Glomerular endothelial cell (primary cell): ENCODE measurements around the gene UROD. TPM values are rescaled to one million over a fixed set of nuclear protein-coding genes. Genes with fewer than 3 reads are reported as not detected.
"Not testable (repeated sequence)": the region's sequence is repeated elsewhere in the genome, so short reads cannot be mapped to it uniquely, and the experiment has no call there.

Experiments used
- DNase-seq: peaks from one replicate; pipeline ENCODE4 v3.0.0-alpha.2; 2011; ENCODE audit warnings: low read depth, low spot score; ENCODE audit errors: extremely low read depth
- total RNA-seq: library from RNA; depleted of rRNA; stranded (reverse); fragments of >200 nt; gene quantifications from 2 replicates; pipeline ENCODE4 v1.2.3, GENCODE V29; 2015

Gene UROD
- total RNA-seq, 1 donor from 2014 or later = 101 TPM

DNA sequence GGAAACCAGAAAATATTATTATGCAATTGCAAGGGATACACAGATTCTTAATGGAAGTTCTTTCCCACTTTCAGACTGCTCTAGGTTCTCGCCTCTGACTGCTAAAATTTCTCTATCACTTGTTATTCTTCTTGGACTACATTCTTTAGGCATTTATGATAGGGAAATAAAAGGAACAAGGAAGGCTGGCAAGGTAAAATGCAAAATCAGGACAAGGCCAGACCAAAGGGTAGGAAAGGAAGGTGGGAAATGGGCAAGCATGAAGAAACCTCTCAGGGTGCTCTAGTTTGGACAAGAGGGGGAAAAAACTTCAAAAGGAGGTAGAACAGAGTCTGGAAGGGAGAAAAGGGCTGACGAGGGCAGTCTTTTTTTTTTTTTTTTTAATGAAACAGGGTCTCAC, 26.2 kb downstream of the UROD start:
- no peak for DNase-seq

DNA sequence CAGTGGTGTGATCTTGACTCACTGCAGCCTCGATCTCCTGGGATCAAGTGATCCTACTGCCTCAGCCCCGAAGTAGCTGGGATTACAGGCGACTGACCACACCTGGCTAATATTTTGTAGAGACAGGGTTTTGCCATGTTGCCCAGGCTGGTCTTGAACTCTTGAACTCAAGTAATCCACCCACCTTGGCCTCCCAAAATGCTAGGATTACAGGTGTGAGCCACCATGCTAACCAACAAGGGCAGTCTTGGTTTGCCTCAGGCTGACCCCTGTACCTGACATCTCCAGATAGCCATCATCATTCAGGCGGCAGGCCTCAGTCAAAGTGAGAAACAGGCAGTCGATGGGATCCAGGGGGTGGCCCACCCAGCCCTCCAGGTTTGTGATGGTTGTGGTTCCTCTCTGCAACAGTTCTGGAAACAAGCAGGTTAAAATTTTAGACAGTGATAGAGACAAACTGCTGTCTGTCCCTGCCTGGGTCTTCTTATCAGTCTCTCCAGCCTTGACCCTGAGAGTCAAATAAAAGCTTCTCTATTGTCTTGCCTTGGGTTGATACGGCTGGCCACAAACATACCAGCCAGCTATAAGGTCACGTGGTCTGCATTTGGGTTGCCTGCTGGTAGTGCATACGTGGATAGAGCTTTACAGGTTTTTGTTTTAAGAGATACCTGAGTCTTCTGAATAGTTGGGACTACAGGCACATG, 26.8 kb downstream of the UROD start:
- no peak for DNase-seq

DNA sequence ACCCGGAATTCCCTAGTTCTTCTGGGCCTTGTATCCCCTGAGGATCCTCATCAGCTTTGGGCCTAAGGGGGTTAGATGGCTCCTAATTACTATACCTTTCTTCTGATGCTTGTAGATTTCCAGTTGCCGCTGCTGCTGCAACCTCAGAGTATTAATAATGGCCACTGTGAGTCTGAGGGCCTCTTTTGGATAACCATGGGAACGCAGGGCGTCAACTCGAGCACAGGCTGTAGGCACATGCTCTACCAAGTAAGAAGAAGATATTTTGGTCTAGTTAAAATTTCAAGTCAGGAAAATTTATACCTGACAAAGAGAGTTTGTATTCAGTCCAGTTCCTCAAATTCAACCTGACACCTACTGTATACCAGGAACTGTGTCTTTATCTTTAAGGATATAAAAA, 28.2 kb downstream of the UROD start:
- no peak for DNase-seq

DNA sequence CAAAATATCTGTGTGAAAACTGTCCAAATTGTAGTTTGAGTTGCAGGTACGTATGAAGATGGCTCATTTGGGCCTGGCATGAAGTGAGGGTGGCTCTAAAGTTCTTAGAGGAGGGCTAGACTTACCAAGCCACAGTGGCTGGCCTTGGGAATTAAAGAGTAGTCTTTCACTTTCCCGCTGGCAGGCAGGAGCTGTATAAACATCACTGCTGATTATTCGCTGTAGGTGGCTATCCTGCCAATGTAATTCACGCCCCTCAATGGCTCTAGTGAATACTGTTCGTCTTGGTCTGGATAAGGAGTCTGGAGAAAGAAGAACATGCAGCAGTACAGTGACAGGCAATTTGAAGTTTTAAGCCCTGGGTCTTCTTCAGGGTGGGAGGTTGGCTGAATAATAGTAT, 31.0 kb downstream of the UROD start:
- DNase-seq = no peak

DNA sequence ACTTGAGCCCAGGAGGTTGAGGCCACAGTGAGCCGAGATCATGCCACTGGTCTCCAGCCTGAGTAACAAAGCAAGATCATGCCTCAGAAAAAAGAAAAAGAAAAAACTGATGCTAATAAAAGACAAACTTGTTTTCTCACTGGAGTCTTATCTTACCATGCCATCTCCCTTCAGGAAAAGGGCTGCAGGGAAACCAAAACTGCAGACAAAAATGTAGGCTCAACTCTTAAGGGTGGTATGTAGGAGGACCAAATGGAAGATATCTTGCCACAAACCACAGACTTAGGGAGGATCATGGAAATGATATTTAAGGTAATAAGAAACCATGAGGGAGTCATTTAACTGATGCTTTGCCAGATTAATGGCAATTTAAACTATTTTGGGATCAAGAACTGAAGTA, 32.9 kb downstream of the UROD start:
- no peak for DNase-seq

DNA sequence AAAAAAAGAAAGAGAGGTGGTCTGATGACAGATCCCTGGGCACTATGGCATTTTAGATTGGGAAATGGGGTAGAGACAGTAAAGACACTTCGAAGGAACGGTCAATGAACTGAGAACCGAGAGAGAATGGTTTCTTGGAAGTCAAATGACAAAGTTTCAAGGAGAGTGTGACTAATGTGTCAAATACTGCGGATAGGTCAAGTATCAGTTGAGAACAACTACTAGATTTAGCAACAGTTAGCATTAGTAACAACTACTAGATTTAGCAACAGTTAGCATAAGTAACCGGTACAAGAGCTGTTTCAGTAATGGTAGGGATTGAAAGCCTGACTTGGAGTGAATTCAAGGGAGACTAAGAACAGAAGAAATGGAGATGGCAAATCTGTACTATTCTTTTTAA, 35.0 kb downstream of the UROD start:
- DNase-seq = no peak

DNA sequence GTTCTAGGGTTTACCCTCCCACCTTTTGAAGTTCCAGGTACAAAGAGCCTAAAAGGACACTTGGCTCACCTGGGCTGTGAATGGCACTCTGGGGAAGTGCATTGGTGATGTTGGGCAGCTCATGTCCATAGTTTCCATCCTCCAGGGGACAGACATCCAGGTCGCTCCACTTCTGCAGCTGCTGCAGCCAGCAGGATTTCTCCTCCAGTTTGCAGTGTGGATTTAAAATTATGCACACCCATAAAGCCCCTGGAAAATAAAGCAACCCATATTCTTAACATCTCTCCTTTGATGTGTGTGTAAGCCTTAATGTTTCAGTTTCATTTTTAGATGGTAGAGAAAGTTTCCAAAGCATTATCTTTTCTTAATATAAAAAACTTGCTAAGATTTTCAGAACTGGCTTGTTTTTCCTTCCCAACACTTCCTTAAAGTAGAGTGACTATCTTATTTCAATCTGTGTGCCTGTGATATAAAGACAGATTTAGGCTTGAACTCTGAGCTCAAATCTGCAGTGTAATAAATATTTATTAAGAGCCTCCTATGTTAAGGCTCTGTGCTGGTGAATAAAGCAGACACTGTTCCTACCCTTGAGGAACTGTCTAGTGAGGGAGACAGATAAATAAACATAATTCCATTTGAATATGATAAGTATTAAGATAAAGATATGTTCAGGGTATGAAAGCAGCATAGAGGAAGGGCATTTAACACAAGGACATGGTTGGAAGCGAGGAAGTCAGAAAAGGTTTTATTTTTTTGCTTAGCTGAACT, 39.1 kb downstream of the UROD start:
- DNase-seq = no peak

DNA sequence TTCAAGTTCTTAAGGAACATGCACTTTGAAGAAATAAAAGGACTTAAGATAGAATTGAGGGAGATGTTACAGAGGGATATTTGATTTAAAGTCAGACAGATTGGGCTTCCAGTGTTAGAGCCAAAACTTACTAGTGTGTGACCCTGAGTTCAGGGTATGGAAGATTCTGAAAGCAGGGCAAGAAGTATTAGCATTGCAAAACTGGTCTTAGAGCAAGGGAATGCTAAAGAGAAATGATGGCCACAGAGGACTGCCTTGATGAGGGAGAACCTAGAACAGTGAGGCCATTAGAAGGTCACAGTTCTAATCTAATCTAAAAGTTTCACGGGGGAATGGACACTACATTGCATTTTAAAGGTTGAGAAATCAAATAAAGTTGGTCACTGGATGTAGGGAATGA, 45.5 kb downstream of the UROD start:
- DNase-seq = no peak

DNA sequence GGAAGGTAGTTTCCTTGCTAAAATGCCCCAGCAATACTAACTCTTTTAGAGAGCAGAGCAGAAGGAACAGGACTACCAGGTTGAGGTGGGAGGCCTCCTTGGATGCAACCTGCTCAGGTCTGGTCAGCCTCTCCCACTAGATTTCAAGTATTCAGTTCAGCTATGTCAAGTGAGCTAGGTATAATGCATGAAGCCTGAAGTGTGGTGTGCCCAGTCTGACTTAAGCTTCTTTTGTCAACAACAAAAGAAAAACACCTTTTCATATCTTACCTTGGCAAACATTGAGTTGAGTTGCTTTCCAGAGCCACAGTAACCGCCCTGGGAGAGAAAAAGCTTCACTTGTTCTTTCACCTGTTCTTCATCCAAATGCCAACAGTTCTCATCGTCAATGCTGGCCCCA, 47.8 kb downstream of the UROD start:
- no peak for DNase-seq

DNA sequence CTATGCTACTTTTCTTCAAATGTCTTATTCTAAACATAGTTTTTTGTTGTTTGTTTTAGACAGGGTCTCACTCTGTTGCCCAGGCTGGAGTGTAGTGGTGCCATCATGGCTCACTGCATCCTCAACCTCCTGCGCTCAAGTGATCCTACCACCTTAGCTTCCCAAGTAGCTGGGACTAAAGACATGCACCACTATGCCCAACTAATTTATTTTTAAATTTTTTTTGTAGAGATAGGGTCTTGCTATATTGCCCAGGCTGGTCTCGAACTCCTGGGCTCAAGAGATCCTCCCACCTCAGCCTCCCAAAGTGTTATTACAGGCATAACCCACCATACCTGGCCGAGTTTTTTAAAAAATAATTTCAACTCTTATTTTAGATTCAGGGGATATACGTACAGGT, 50.4 kb downstream of the UROD start:
- DNase-seq = not testable (repeated sequence)

DNA sequence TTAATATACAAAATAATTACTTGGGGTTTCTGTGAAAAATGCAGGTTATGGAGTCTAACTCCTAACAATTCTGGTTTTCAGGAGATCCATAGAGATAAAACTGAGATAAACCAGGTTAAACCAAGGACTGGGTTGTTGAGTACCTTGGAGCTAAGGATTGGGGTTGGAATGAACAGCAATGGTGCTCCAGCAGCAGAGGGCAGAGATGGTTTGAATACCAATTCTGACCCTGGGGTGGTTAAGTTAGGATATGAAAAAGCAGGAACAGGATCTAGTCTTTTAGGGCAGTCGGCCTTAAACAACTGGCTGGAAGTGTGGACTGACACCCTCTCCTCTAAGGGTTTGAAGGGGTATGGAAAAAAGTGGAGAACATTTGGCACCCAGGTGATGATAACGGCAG, 53.0 kb downstream of the UROD start:
- DNase-seq = no peak

Other genes with a start within 250 kb of the UROD start
- gene RPS8, start 236.7 kb upstream of the UROD start, total RNA-seq = 1,433 and 2,325 TPM in 2 replicates
- not detected in 2 replicates for gene BEST4, start 224.1 kb upstream of the UROD start, total RNA-seq
- 49.1 and 56.1 TPM in 2 replicates for gene PLK3, start 211.9 kb upstream of the UROD start, total RNA-seq
- 0.29 and 1.4 TPM in 2 replicates for gene DYNLT4, start 204.9 kb upstream of the UROD start, total RNA-seq
- 8.8 and 17.9 TPM in 2 replicates for gene BTBD19, start 203.7 kb upstream of the UROD start, total RNA-seq
- gene PTCH2, start 169.0 kb upstream of the UROD start, total RNA-seq = 0.19 and 0.23 TPM in 2 replicates
- gene EIF2B3, start 25.7 kb upstream of the UROD start, total RNA-seq = 19.6 and 29.6 TPM in 2 replicates
- 46.1 and 52.7 TPM in 2 replicates for gene HECTD3, start 930 bp upstream of the UROD start, total RNA-seq
- gene ZSWIM5, start 194.4 kb downstream of the UROD start, total RNA-seq = 0.24 and 0.29 TPM in 2 replicates